A549 (cell line): Measurements from ENCODE around the gene MAL. TPM values are rescaled to one million over a fixed set of nuclear protein-coding genes. Genes with fewer than 3 reads are reported as not detected.
"Not testable (repeated sequence)": the region's sequence is repeated elsewhere in the genome, so short reads cannot be mapped to it uniquely, and the experiment has no call there.

Source experiments
- ATAC-seq, 2 experiments: fragments of 200-7000 bp in 1 of 2; fragments of >200 bp in 1 of 2; cut with Nextera tagmentation in 1 of 2; cut with Tn5 transposase in 1 of 2; 3 replicates each; pipeline versions ENCODE4 v1.8.0 to v1.9.1; 2018 to 2020; ENCODE audit warnings: mild to moderate bottlenecking in 1 of 2, moderate library complexity in 1 of 2
- CTCF ChIA-PET: fragments of 300-600 bp; sonication (Branson Sonifier 250); formaldehyde crosslinking; extraction: SDS; loops from one replicate; lab custom pipeline; 2021; ENCODE audit warnings: antibody characterized with exemption, inconsistent platforms; lab: Yijun Ruan, JAX
- POLR2A ChIA-PET: fragments of 350-600 bp; formaldehyde crosslinking; extraction: SDS; loops from one replicate; lab custom pipeline; 2021; ENCODE audit warnings: antibody characterized with exemption, inconsistent platforms; lab: Yijun Ruan, JAX
- DNase-seq, 2 experiments: peaks; one replicate each; pipeline versions ENCODE4 v3.0.0 to v3.0.0-alpha.2; 2011 to 2016; ENCODE audit warnings: low read depth in 1 of 2, low spot score in 1 of 2
- FAIRE-seq: peaks from 2 replicates; lab custom pipeline; 2011; peaks lifted over from hg19 to GRCh38; lab: Jason Lieb, UNC
- H3K27ac ChIP-seq, 2 experiments: fragments of >200 bp; sonication (Bioruptor Twin); formaldehyde crosslinking; 3 replicates each; pipeline ENCODE4 v1.5.1; 2016 to 2017
- H3K4me1 ChIP-seq: fragments of >200 bp; sonication (Bioruptor Twin); formaldehyde crosslinking; 3 replicates; pipeline ENCODE4 v1.6.1; 2016
- H3K4me2 ChIP-seq: fragments of >200 bp; sonication (Bioruptor Twin); formaldehyde crosslinking; 3 replicates; pipeline ENCODE4 v1.6.1; 2016
- H3K4me3 ChIP-seq: fragments of >200 bp; sonication (Bioruptor Twin); formaldehyde crosslinking; 3 replicates; pipeline ENCODE4 v1.5.1; 2016
- H3K9me3 ChIP-seq: fragments of >200 bp; sonication (Bioruptor Twin); formaldehyde crosslinking; 3 replicates; pipeline ENCODE4 v1.6.1; 2016
- BHLHE40 ChIP-seq: IDR thresholded peaks from 2 replicates; pipeline ENCODE4 v1.6.1; 2012; ENCODE audit warnings: low read depth, low read length, inconsistent platforms
- EHMT2 ChIP-seq: fragments of 200-600 bp; sonication (generic); IDR thresholded peaks from 2 replicates; pipeline ENCODE4 v1.6.1; 2016; ENCODE audit warnings: antibody characterized with exemption, low read depth, mild to moderate bottlenecking, moderate library complexity
- EP300 ChIP-seq, 2 experiments: fragments of >200 bp; sonication (Bioruptor Twin); formaldehyde crosslinking; IDR thresholded peaks; 2 replicates in 1 of 2; 3 replicates in 1 of 2; pipeline ENCODE4 v1.6.1; 2016 to 2017
- FOXS1 ChIP-seq: fragments of 250-450 bp; sonication (Bioruptor Pico); IDR thresholded peaks from 2 replicates; pipeline ENCODE4 v1.5.0; 2020; ENCODE audit warnings: mild to moderate bottlenecking, moderate library complexity
- HEYL ChIP-seq: fragments of 250-450 bp; sonication (Bioruptor Pico); IDR thresholded peaks from 2 replicates; pipeline ENCODE4 v1.8.0; 2021; ENCODE audit warnings: mild to moderate bottlenecking, moderate library complexity
- HOXA7 ChIP-seq: fragments of 250-450 bp; sonication (Bioruptor Pico); IDR thresholded peaks from 2 replicates; pipeline ENCODE4 v1.5.0; 2020; ENCODE audit warnings: mild to moderate bottlenecking, moderate library complexity
- MAZ ChIP-seq: fragments of 150-350 bp; IDR thresholded peaks from 2 replicates; pipeline ENCODE4 v1.6.1; 2014; ENCODE audit warnings: antibody characterized with exemption, low read depth, low read length, borderline replicate concordance
- RCOR1 ChIP-seq: fragments of 150-350 bp; IDR thresholded peaks from 2 replicates; pipeline ENCODE4 v1.6.1; 2014; ENCODE audit warnings: antibody characterized with exemption, low read length, low read depth
- RNF2 ChIP-seq: fragments of 200-600 bp; sonication (generic); IDR thresholded peaks from 2 replicates; pipeline ENCODE4 v1.6.1; 2016; ENCODE audit warnings: low read depth, mild to moderate bottlenecking, antibody characterized with exemption, moderate library complexity, borderline replicate concordance
- SMC3 ChIP-seq: fragments of >200 bp; sonication (Bioruptor Twin); formaldehyde crosslinking; IDR thresholded peaks from 3 replicates; pipeline ENCODE4 v1.6.1; 2018; ENCODE audit warnings: inconsistent platforms
- ZFP36 ChIP-seq: fragments of 450-650 bp; IDR thresholded peaks from 2 replicates; pipeline ENCODE4 v1.6.1; 2014; ENCODE audit warnings: borderline replicate concordance; ENCODE audit not compliant: partially characterized antibody
- WGBS: methylation state at CpG from one replicate; pipeline ENCODE4 v1.1.6; 2017; ENCODE audit errors: missing lambda C conversion rate; 5-methylcytosine and 5-hydroxymethylcytosine counted together
- polyA plus RNA-seq, 4 experiments: library from polyadenylated mRNA; depleted of rRNA in 3 of 4; stranded (reverse); fragments of >200 nt; fragmentation: RNase III in 1 of 4; extraction: RNeasy Plus Mini Kit Qiagen cat#74134 plus additional on column Dnase treatment in 1 of 4; gene quantifications; 2 replicates in 3 of 4; 3 replicates in 1 of 4; pipeline ENCODE4 v1.2.3, GENCODE V29; 2011 to 2017
- TF ChIP-seq, protein P1 (sequence below): IDR thresholded peaks from 2 replicates; pipeline ENCODE4 v1.6.1; 2012
- TF ChIP-seq, protein P2 (sequence below): fragments of >200 bp; sonication (Bioruptor Twin); formaldehyde crosslinking; IDR thresholded peaks from 3 replicates; pipeline ENCODE4 v1.5.1; 2016
- TF ChIP-seq, protein P3 (sequence below): fragments of 200-600 bp; sonication (generic); IDR thresholded peaks from 2 replicates; pipeline ENCODE4 v1.6.1; 2016; ENCODE audit warnings: antibody characterized with exemption, mild to moderate bottlenecking, moderate library complexity

The MAL gene
- polyA plus RNA-seq, 2 of the 4 experiments (the other 2 are of a cell fraction) = not detected

DNA sequence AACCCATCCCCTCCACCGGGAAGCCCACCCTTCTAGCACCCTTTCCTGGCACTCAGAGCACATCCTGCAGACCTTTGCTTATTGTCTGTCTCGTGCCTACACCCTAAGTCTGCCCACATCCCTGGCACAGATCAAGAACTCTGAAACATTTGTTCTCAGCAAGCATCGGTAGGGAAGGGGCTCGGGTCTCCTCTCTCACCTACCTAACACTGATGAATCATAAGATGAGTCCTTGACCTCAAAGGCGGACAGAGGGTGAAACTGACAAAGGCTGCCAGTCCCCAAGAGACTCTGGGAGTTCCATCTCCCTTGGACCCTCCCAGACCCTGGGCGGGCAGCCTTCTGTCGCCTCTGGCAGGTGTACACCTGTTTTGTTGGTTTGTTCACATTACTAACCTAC is 9.3 kb downstream of the MAL start:
- POLR2A ChIA-PET = no interaction called here
- WGBS = 30% methylated on average over 7 of the region's 7 CpGs
- TF ChIP-seq EP300 (IDR thresholded peaks at IDR 0.05) = no peak
- no peak for TF ChIP-seq MAZ
- no peak for TF ChIP-seq SMC3
- no peak for TF ChIP-seq RNF2
- no peak for TF ChIP-seq ZFP36
- TF ChIP-seq, all 56 proteins: peak for 0
- ATAC-seq (no peak), DNase-seq (no peak), FAIRE-seq (no peak)
- Histone ChIP-seq H3K9me3 (peaks cover 5% of the 10 kb centered on the region; the same call in 1 of the 3 replicates), H3K4me2 (no peak overlapping the region), H3K4me1 (no peaks in the 10 kb centered on the region), H3K4me3 (no peak overlapping the region), H3K27ac (no peak overlapping the region)
- CTCF ChIA-PET = interaction anchor here (1.0 to 5.1 kb wide), 4 partner anchors 8 to 41 kb away, joined by 3 to 29 read pairs (median 4); no protein-coding TSS in a partner anchor

DNA sequence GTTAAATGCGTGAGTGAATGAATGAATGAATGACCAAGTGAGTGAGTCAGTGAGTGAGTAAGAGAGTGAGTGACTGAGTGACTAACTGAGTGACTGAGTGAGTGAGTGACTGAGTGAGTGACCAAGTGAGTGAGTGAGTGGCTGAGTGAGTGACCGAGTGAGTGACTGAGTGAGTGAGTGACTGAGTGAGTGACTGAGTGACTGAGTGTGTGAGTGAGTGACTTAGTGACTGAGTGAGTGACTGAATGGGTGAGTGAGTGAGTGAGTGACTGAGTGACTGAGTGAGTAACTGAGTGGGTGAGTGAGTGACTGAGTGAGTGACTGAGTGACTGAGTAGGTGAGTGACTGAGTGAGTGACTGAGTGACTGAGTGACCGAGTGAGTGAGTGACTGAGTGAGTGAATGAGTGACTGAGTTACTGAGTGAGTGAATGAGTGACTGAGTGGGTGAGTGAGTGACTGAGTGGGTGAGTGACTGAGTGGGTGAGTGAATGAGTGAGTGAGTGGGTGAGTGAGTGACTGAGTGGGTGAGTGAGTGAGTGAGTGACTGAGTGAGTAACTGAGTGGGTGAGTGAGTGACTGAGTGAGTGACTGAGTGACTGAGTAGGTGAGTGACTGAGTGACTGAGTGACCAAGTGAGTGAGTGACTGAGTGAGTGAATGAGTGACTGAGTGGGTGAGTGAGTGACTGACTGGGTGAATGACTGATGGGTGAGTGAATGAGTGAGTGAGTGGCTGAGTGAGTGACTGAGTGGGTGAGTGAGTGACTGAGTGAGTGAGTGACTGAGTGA is 11.3 kb downstream of the MAL start:
- H3K9me3 ChIP-seq = peaks cover 5% of the 10 kb centered on the region; the same call in 1 of the 3 replicates
- 21% methylated on average over 3 of the region's 3 CpGs for WGBS
- no peak for ATAC-seq
- DNase-seq = no peak
- no peak for FAIRE-seq
- TF ChIP-seq, protein P1, sequence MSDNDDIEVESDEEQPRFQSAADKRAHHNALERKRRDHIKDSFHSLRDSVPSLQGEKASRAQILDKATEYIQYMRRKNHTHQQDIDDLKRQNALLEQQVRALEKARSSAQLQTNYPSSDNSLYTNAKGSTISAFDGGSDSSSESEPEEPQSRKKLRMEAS = no peak
- TF ChIP-seq, all 56 proteins: peak for 0
- Histone ChIP-seq H3K4me3 (no peak overlapping the region), H3K4me1 (no peaks in the 10 kb centered on the region), H3K27ac (no peak overlapping the region), H3K4me2 (no peak overlapping the region)
- CTCF ChIA-PET = no interaction called here
- POLR2A ChIA-PET = no interaction called here

DNA sequence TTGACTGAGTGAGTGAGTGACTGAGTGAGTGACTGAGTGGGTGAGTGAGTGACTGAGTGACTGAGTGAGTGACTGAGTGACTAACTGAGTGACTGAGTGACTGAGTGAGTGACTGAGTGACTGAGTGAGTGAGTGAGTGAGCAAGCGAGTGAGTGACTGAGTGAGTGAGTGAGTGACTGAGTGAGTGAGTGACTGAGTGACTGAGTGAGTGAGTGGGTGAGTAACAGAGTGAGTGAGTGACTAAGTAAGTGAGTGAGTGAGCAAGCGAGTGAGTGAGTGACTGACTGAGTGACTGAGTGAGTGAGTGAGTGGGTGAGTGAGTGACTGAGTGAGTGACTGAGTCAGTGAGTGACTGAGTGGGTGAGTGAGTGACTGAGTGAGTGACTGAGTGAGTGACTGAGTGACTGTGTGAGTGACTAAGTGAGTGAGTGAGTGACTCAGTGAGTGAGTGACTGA is 11.9 kb downstream of the MAL start:
- FAIRE-seq = no peak
- 0% methylated on average over 2 of the region's 2 CpGs for WGBS

DNA sequence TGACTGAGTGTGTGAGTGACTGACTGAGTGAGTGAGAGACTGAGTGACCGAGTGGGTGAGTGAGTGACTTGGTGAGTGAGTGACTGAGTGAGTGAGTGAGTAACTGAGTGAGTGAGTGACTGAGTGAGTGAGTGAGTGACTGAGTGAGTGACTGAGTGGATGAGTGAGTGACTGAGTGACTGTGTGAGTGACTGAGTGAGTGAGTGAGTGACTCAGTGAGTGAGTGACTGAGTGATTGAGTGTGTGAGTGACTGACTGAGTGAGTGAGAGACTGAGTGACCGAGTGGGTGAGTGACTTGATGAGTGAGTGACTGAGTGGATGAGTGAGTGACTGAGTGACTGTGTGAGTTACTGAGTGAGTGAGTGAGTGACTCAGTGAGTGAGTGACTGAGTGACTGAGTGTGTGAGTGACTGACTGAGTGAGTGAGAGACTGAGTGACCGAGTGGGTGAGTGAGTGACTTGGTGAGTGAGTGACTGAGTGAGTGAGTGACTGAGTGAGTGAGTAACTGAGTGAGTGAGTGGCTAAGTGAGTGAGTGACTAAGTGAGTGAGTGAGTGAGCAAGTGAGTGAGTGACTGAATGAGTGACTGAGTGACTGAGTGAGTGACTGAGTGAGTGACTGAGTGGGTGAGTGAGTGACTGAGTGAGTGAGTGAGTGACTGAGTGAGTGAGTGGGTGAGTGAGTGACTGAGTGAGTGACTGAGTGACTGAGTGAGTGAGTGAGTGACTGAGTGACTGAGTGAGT is 12.5 kb downstream of the MAL start:
- H3K9me3 ChIP-seq, ATAC-seq, POLR2A ChIA-PET, CTCF ChIA-PET, H3K27ac ChIP-seq, H3K4me3 ChIP-seq, H3K4me2 ChIP-seq, H3K4me1 ChIP-seq, FAIRE-seq, DNase-seq: not testable (repeated sequence)
- WGBS = 2% methylated on average over 3 of the region's 3 CpGs

More for the DNA sequence above, 11.9 kb downstream of the MAL start:
- Histone ChIP-seq H3K9me3 (peaks cover 5% of the 10 kb centered on the region; the same call in 1 of the 3 replicates), H3K4me1 (no peaks in the 10 kb centered on the region), H3K4me2 (no peak overlapping the region), H3K27ac (no peak overlapping the region), H3K4me3 (no peak overlapping the region)
- ATAC-seq (no peak), DNase-seq (no peak)
- POLR2A ChIA-PET = no interaction called here
- CTCF ChIA-PET = no interaction called here
- TF ChIP-seq HEYL (no peak), BHLHE40 (no peak), EHMT2 (no peak), RCOR1 (no peak), HOXA7 (CRISPR knock-in tag) (no peak), FOXS1 (CRISPR knock-in tag) (no peak), SMC3 (no peak)
- TF ChIP-seq, protein P1 = no peak
- TF ChIP-seq, protein P2, sequence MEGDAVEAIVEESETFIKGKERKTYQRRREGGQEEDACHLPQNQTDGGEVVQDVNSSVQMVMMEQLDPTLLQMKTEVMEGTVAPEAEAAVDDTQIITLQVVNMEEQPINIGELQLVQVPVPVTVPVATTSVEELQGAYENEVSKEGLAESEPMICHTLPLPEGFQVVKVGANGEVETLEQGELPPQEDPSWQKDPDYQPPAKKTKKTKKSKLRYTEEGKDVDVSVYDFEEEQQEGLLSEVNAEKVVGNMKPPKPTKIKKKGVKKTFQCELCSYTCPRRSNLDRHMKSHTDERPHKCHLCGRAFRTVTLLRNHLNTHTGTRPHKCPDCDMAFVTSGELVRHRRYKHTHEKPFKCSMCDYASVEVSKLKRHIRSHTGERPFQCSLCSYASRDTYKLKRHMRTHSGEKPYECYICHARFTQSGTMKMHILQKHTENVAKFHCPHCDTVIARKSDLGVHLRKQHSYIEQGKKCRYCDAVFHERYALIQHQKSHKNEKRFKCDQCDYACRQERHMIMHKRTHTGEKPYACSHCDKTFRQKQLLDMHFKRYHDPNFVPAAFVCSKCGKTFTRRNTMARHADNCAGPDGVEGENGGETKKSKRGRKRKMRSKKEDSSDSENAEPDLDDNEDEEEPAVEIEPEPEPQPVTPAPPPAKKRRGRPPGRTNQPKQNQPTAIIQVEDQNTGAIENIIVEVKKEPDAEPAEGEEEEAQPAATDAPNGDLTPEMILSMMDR = no peak
- TF ChIP-seq, protein P3, sequence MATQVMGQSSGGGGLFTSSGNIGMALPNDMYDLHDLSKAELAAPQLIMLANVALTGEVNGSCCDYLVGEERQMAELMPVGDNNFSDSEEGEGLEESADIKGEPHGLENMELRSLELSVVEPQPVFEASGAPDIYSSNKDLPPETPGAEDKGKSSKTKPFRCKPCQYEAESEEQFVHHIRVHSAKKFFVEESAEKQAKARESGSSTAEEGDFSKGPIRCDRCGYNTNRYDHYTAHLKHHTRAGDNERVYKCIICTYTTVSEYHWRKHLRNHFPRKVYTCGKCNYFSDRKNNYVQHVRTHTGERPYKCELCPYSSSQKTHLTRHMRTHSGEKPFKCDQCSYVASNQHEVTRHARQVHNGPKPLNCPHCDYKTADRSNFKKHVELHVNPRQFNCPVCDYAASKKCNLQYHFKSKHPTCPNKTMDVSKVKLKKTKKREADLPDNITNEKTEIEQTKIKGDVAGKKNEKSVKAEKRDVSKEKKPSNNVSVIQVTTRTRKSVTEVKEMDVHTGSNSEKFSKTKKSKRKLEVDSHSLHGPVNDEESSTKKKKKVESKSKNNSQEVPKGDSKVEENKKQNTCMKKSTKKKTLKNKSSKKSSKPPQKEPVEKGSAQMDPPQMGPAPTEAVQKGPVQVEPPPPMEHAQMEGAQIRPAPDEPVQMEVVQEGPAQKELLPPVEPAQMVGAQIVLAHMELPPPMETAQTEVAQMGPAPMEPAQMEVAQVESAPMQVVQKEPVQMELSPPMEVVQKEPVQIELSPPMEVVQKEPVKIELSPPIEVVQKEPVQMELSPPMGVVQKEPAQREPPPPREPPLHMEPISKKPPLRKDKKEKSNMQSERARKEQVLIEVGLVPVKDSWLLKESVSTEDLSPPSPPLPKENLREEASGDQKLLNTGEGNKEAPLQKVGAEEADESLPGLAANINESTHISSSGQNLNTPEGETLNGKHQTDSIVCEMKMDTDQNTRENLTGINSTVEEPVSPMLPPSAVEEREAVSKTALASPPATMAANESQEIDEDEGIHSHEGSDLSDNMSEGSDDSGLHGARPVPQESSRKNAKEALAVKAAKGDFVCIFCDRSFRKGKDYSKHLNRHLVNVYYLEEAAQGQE = no peak
